ENCODE data around the gene IQCC.

DNA sequence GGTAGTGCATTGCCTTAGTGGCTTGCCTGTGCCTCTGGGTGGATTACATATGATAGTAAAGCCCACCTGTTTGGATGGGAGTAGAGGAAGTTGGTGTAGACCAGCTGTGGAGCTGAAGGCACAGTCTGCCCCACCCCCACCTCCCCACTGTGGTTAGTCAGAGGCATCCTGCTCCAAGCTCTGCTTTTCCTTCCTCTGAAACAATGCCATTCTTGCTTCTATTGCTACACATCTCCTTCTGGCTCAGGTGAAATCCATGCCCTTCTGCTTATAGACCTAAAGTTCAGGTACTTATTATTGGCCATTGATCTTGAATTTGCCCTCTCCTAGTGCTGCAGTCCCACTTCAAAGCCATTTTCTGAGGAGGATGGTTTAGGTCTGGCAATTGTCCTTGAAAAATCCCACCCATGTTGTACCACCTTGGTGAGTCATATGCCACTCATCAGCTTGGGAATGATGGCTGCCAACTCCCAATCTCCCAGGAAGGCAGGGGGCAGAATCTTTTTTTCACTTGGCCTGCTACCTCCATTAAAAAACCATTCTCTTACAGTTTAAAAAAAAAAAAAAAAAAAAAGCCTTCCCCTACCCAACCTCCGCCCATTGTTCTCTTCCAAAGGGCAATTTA is 32.7 kb upstream of the IQCC start:
- TF ChIP-seq CTCF (optimal IDR thresholded peaks at IDR 0.05 in 1 of 3, IDR thresholded peaks at IDR 0.05 in 1 of 3, conservative IDR thresholded peaks at IDR 0.05 in 1 of 3; ENCODE audit: extremely low read depth in 1 of 3, insufficient read depth in 2 of 3, low read length in 3 of 3): no peak
- no peak for TF ChIP-seq EZH2 (IDR thresholded peaks at IDR 0.05; ENCODE audit: low read length)

All from keratinocyte (primary cell).